CD14-positive monocyte (primary cell): ENCODE measurements around the gene RUVBL1. TPM values are rescaled to one million over a fixed set of nuclear protein-coding genes. Genes with fewer than 3 reads are reported as not detected.

Source experiments
- DNase-seq, 3 donors: peaks; one replicate each; pipeline ENCODE4 v3.0.0-alpha.2; 2011 to 2022
- H2AFZ ChIP-seq: 2 replicates; pipeline ENCODE4 v1.6.0; 2012; ENCODE audit warnings: mild to moderate bottlenecking, low read depth, low read length, inconsistent platforms; ENCODE audit not compliant: insufficient read depth, poor library complexity, severe bottlenecking
- H3K27ac ChIP-seq, 2 donors: 1 replicate in 1 of 2; 2 replicates in 1 of 2; pipeline ENCODE4 v1.5.1; 2012 to 2013; ENCODE audit warnings: low read length in 2 of 2, control low read depth in 1 of 2, inconsistent platforms in 1 of 2, low read depth in 1 of 2, mild to moderate bottlenecking in 1 of 2
- H3K27me3 ChIP-seq, 2 donors: one replicate each; pipeline versions ENCODE4 v1.6.0 to v1.6.1; 2011 to 2013; ENCODE audit warnings: low read length in 2 of 2; ENCODE audit not compliant: control insufficient read depth in 2 of 2, insufficient read depth in 2 of 2
- H3K36me3 ChIP-seq, 2 donors: replicated peaks in 1 of 2; 1 replicate in 1 of 2; 2 replicates in 1 of 2; pipeline versions ENCODE4 v1.5.1 to v1.6.1; 2012 to 2013; ENCODE audit warnings: low read length in 2 of 2, control low read depth in 1 of 2, inconsistent platforms in 1 of 2, mild to moderate bottlenecking in 1 of 2; ENCODE audit not compliant: insufficient read depth in 2 of 2, control insufficient read depth in 1 of 2
- H3K4me1 ChIP-seq, 2 donors: 1 replicate in 1 of 2; 2 replicates in 1 of 2; pipeline versions ENCODE4 v1.5.1 to v1.6.1; 2012 to 2013; ENCODE audit warnings: low read length in 2 of 2, control low read depth in 1 of 2, inconsistent platforms in 1 of 2, mild to moderate bottlenecking in 1 of 2, moderate library complexity in 1 of 2; ENCODE audit not compliant: insufficient read depth in 2 of 2, control insufficient read depth in 1 of 2
- H3K4me2 ChIP-seq: replicated peaks from 2 replicates; pipeline ENCODE3; 2012; ENCODE audit warnings: low read length, moderate library complexity, mild to moderate bottlenecking; ENCODE audit not compliant: poor library complexity, severe bottlenecking; ENCODE audit errors: extremely low read depth
- H3K4me3 ChIP-seq, 3 experiments: fragments of 200-600 bp in 1 of 3; sonication (generic) in 1 of 3; replicated peaks in 1 of 3; 1 replicate in 2 of 3; 2 replicates in 1 of 3; pipeline ENCODE4 v1.5.1; 2011 to 2013; ENCODE audit warnings: low read length in 3 of 3, mild to moderate bottlenecking in 3 of 3, control low read depth in 2 of 3, low read depth in 2 of 3, inconsistent platforms in 1 of 3, moderate library complexity in 1 of 3
- H3K79me2 ChIP-seq: 2 replicates; pipeline ENCODE4 v1.6.0; 2012; ENCODE audit warnings: mild to moderate bottlenecking, control low read depth, inconsistent platforms, low read length, moderate library complexity; ENCODE audit not compliant: insufficient read depth
- H3K9ac ChIP-seq: 2 replicates; pipeline ENCODE4 v1.6.0; 2017; ENCODE audit warnings: low read length, mild to moderate bottlenecking; ENCODE audit not compliant: insufficient read depth, poor library complexity, severe bottlenecking
- H3K9me3 ChIP-seq, 2 donors: replicated peaks in 1 of 2; 1 replicate in 1 of 2; 2 replicates in 1 of 2; pipeline versions ENCODE4 v1.5.1 to v1.6.1; 2012 to 2013; ENCODE audit warnings: low read length in 2 of 2, control low read depth in 1 of 2; ENCODE audit not compliant: control insufficient read depth in 1 of 2, insufficient read depth in 1 of 2
- H4K20me1 ChIP-seq: 2 replicates; pipeline ENCODE4 v1.6.0; 2012; ENCODE audit warnings: mild to moderate bottlenecking, low read length, control low read depth, moderate library complexity; ENCODE audit not compliant: insufficient read depth
- H3K27ac Mint-ChIP-seq, 7 donors: one replicate each; pipeline ENCODE4 v1.8.0; 2020; ENCODE audit warnings: mild to moderate bottlenecking in 7 of 7, mixed read lengths in 7 of 7, moderate library complexity in 6 of 7, inconsistent platforms in 2 of 7
- H3K27me3 Mint-ChIP-seq, 3 donors: one replicate each; pipeline ENCODE4 v1.8.0; 2021 to 2022; ENCODE audit warnings: low read depth in 3 of 3, mild to moderate bottlenecking in 3 of 3, mixed read lengths in 3 of 3, moderate library complexity in 3 of 3, inconsistent platforms in 1 of 3
- H3K36me3 Mint-ChIP-seq, 2 donors: one replicate each; pipeline ENCODE4 v1.8.0; 2020; ENCODE audit warnings: mixed read lengths in 2 of 2, inconsistent platforms in 1 of 2, mild to moderate bottlenecking in 1 of 2
- H3K4me1 Mint-ChIP-seq: one replicate; pipeline ENCODE4 v1.8.0; 2020; ENCODE audit warnings: mild to moderate bottlenecking, mixed read lengths
- H3K4me3 Mint-ChIP-seq, 2 donors: one replicate each; pipeline ENCODE4 v1.8.0; 2020; ENCODE audit warnings: mild to moderate bottlenecking in 2 of 2, mixed read lengths in 2 of 2, moderate library complexity in 1 of 2
- H3K9me3 Mint-ChIP-seq, 7 donors: one replicate each; pipeline ENCODE4 v1.8.0; 2020 to 2022; ENCODE audit warnings: mixed read lengths in 7 of 7, mild to moderate bottlenecking in 6 of 7, moderate library complexity in 6 of 7, inconsistent platforms in 2 of 7
- WGBS: methylation state at CpG from one replicate; pipeline ENCODE4 v1.1.5; 2013; ENCODE audit warnings: missing lambda C conversion rate; ENCODE audit not compliant: insufficient coverage; 5-methylcytosine and 5-hydroxymethylcytosine counted together
- intact Hi-C, 2 donors: fragments of 100-400 bp; cut with micrococcal nuclease; formaldehyde crosslinking; loops; one replicate each; pipeline versions ENCODE4 v1.15.0 to v1.15.1; 2023
- polyA plus RNA-seq, 3 donors: library from polyadenylated mRNA; depleted of rRNA in 1 of 3; unstranded in 2 of 3; stranded (reverse) in 1 of 3; fragments of 300-500 nt in 2 of 3; fragments of >200 nt in 1 of 3; fragmentation: Illumina TruSeq in 2 of 3; gene quantifications; 1 replicate in 2 of 3; 2 replicates in 1 of 3; pipeline ENCODE4 v1.2.3, GENCODE V29; 2012 to 2021
- TF ChIP-seq, protein P1 (sequence below): fragments of 200-600 bp; IDR thresholded peaks from one replicate; pipeline ENCODE4 v1.8.0; 2022; ENCODE audit warnings: antibody characterized with exemption, mild to moderate bottlenecking

Gene RUVBL1
- polyA plus RNA-seq, 3 donors, result 11.0 to 16.2 (median 14.4) TPM

DNA sequence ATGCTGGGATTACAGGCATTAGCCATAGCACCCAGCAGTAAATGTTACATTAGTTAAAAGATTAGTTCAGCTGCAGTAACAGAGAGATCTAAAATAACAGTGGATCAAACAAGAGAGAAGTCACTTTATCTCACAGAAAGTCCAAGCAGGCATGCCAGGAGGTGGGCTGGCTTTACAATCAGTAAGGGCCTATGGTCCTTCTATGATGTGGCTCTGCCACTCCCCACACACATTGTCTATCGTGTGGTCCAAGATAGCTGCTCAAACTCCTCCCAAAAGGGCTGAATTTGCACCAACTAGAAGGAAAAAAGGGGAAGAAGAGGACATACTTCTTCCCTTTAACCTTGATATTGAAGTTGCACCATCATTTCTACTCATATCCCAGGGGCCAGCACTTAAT lies 4.6 kb upstream of the RUVBL1 start:
- intact Hi-C loops, result no loop called here
- TF ChIP-seq, protein P1, sequence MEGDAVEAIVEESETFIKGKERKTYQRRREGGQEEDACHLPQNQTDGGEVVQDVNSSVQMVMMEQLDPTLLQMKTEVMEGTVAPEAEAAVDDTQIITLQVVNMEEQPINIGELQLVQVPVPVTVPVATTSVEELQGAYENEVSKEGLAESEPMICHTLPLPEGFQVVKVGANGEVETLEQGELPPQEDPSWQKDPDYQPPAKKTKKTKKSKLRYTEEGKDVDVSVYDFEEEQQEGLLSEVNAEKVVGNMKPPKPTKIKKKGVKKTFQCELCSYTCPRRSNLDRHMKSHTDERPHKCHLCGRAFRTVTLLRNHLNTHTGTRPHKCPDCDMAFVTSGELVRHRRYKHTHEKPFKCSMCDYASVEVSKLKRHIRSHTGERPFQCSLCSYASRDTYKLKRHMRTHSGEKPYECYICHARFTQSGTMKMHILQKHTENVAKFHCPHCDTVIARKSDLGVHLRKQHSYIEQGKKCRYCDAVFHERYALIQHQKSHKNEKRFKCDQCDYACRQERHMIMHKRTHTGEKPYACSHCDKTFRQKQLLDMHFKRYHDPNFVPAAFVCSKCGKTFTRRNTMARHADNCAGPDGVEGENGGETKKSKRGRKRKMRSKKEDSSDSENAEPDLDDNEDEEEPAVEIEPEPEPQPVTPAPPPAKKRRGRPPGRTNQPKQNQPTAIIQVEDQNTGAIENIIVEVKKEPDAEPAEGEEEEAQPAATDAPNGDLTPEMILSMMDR, result no peak
- WGBS, result no CpG with 5 or more reads among the region's 1 CpG

DNA sequence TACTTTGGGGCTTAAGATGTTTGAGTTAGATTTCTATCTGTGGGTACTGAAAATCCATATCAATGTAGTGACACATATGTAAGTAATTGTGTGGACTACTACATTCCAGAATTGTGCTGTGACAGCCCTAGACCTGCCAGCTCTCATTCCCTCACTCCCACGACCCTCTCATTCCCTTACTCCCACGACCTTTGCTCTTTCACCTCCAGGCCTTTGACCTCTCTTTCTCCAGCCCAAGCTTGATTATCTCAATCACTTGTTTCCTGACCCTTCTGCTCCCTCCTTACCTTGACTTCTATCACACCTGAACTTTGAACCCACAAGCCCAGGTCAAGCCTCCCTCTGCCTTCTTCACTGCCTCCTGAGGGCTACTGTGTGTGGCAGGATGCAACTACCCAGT lies 3.6 kb upstream of the RUVBL1 start:
- peaks cover 0 to 4% (median 0%) of the 10 kb centered on the region in 7 donors for H3K9me3 Mint-ChIP-seq
- no peak overlapping the region for H3K4me2 ChIP-seq
- no peaks in the 10 kb centered on the region for H3K9me3 ChIP-seq
- peaks cover 23% of the 10 kb centered on the region for H3K4me1 Mint-ChIP-seq
- TF ChIP-seq, protein P1, result no peak
- H3K79me2 ChIP-seq, result peaks cover 11% of the 10 kb centered on the region
- no peaks in the 10 kb centered on the region for H3K27me3 ChIP-seq
- no peaks in the 10 kb centered on the region for H4K20me1 ChIP-seq
- no peak for DNase-seq
- peaks cover 0 to 3% of the 10 kb centered on the region in 2 donors for H3K36me3 Mint-ChIP-seq
- peak overlapping the region in 1 of 7 donors; percentile 1 for H3K27ac Mint-ChIP-seq
- no peak overlapping the region for H3K9ac ChIP-seq
- H3K27me3 Mint-ChIP-seq, result no peaks in the 10 kb centered on the region
- intact Hi-C loops, result no loop called here
- no peak overlapping the region for H3K4me3 ChIP-seq
- no peak overlapping the region for H3K27ac ChIP-seq
- no peak overlapping the region for H2AFZ ChIP-seq
- peaks cover 18 to 19% of the 10 kb centered on the region in 2 donors for H3K4me1 ChIP-seq
- H3K4me3 Mint-ChIP-seq, result no peak overlapping the region
- H3K36me3 ChIP-seq, result no peaks in the 10 kb centered on the region
- 90% methylated on average over 1 of the region's 2 CpGs for WGBS

More for the DNA sequence above, 4.6 kb upstream of the RUVBL1 start:
- Histone ChIP-seq H3K4me3 (no peak overlapping the region), H3K27me3 (no peaks in the 10 kb centered on the region), H4K20me1 (no peaks in the 10 kb centered on the region), H2AFZ (no peak overlapping the region), H3K4me2 (no peak overlapping the region), H3K4me1 (peaks cover 9 to 10% of the 10 kb centered on the region in 2 donors), H3K9me3 (no peaks in the 10 kb centered on the region), H3K79me2 (peaks cover under 1% of the 10 kb centered on the region), H3K9ac (no peak overlapping the region), H3K36me3 (no peaks in the 10 kb centered on the region), H3K27ac (no peak overlapping the region)
- Mint-ChIP-seq H3K27ac (peak overlapping the region in 2 of 7 donors; percentile 46 to 78), H3K36me3 (peaks cover 0 to 3% of the 10 kb centered on the region in 2 donors), H3K4me1 (peaks cover 16% of the 10 kb centered on the region), H3K27me3 (no peaks in the 10 kb centered on the region), H3K4me3 (no peak overlapping the region), H3K9me3 (peaks cover 0 to 4% (median 0%) of the 10 kb centered on the region in 7 donors)
- DNase-seq, result no peak
